Activated CD8-positive, alpha-beta memory T cell treated with anti-CD3 and anti-CD28 coated beads for 1 hour (primary cell): Measurements from ENCODE around the gene SPOCK2.
"Not testable (repeated sequence)": the region's sequence is repeated elsewhere in the genome, so short reads cannot be mapped to it uniquely, and the experiment has no call there.

Experiments
- DNase-seq, 2 donors: peaks; one replicate each; pipeline ENCODE4 v3.0.0-alpha.2; 2020; ENCODE audit warnings: low read depth in 1 of 2; ENCODE audit errors: extremely low read depth in 1 of 2

SPOCK2 gene

DNA sequence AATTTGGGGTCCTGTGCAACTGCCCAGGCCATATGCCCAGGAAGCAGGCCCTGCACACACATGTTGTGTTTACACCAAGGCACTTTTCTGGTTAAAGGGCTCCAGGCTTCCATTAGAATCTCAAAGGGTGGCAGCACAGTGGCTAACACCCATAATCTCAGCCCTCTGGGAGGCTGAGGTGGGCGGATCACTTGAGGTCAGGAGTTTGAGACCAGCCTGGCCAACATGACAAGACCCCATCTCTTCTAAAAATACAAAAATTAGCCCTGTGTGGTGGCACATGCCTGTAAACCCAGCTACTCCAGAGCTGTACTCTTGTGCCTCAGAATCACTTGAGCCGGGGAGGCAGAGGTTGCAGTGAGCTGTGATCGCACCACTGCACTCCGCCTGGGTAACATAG is 53.6 kb downstream of the SPOCK2 start:
- DNase-seq, result no peak

DNA sequence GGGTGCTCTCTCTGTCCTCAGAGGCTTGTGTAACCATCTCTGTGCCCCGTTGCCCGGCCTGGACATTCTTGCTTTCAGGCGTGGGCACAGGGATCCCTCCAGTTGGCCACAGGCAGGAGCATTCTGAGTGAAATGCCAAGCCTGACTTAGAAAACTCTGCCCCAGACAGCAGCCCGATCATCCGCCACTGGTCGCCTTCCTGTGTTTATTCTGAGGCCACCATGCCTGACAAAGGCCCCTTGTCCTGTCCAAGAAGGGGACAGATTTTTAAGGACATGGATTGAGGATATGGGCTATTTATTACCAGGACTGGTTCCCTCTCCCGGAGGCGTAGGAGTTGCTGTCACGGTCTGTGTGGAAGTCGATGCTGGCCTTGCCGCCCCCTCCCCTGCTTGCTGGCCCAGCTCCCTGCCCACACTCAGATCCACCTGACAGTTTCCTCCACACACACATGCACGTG is 54.3 kb downstream of the SPOCK2 start:
- DNase-seq, result no peak

DNA sequence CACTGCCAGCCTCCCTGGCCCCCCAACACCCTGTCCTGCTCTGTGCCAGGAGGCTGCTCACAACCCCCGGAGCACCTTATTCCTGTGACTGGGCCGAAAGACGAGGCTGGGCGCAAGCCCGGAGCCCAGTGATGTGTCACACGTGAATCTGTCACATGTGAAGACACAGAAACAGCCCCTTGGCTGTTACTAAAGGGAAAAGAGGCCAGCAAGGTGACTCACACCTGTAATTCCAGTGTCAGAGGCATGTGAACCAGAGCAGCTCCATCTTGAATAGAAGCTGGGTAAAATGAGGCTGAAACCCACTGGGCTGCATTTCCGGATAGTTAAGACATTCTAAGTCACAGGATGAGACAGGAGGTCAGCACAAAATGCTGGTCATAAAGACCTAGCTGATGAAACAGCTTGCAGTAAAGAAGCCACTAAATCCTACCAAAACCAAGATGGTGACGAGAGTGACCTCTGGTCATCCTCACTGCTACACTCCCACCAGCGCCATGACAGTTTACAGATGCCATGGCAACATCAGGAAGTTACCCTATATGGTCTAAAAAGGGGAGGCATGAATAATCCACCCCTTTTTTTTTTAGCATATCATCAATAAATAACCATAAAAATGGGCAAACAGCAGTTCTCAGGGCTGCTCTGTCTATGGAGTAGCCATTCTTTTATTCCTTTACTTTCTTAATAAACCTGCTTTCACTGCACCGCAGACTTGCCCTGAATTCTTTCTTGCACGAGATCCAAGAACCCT is 55.8 kb downstream of the SPOCK2 start:
- DNase-seq, result not testable (repeated sequence)

DNA sequence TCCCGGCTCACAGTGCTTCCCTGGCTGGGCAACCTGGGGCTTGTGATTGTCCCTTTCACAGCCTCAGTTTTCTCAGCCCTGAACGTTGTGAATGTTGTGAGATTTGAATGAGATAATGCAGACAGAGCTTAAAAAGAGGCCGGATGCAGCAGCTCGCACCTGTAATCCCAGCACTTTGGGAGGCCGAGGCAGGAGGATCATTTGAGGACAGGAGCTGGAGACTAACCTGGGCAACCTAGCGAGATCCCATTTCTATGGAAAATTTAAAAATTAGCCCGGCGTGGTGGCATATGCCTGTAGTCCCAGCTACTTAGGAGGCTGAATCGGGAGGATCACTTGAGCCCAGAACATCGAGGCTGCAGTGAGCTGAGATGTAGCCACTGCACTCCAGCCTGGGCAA is 56.6 kb downstream of the SPOCK2 start:
- DNase-seq, result no peak

DNA sequence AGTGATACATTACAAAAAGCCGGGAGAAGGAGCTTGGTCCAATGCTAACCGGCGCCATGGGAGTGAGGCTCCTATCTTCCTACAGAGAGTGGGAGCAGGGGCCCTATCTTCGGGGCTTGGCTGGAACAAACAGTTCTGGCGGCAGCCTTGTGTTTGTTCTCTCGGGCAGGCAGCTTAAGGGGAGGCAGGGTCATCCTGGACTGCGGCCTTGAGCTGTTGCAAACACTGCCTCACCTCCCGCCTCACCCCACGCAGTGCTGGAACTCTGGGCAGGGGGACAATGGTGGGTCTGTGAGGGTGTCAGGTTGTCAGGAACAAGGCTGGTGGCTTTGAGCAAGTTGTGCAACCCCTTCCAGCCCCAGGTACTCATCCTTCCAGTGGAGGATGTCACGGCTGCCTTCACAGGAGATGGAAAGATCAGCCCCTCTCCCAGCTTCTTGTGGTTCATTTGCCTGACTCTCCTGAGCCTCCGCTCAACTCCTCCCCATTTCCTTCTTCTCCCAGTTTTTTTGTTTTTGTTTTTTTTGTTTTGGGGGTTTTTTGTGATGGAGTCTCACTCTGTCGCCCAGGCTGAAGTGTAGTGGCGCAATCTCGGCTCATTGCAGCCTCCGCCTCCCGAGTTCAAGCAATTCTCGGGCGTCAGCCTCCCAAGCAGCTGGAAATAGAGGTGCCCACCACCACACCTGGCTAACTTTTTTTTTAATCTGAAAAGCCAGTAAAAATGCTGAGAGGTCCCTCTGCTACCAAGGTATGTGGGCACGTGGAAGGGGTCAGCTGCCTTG is 57.4 kb downstream of the SPOCK2 start:
- no peak for DNase-seq

DNA sequence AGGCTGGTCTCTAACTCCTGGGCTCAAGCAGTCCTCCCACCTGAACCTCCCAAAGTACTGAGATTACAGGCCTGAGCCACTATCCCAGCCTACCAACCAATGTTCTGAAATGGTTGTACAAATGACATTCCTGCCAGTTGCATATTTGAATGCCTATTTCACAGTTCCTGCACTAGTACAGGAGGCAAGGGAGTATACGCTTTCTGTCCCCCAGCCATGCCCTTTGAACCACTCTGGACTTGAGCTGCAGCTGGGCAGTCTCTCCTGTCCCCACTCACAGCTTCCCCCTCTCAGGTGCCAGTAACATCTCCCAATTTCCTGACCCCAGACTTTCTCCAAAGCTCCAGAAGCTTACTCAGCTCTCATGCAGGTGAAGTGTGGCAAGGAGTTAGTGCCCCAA is 58.9 kb downstream of the SPOCK2 start:
- DNase-seq, result no peak

DNA sequence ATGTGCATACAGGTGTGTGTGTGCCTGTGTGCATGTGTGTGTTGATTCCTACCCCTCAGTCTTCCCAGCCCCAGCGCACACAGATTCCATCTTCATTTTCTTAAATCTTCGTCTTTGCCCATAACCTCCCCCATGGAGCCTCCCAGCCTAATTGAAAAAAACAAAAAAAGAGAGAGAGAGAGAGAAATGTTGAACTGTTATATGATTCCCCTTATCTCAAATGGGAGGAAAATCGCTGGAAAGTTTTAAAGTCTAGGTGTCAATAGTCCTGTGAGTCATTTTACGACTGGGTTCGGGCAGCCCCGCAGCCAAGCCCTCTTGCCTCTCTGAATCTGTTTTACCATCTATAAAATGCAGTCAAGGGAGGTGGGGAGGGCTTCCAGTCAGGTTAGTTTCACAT is 60.9 kb downstream of the SPOCK2 start:
- no peak for DNase-seq

DNA sequence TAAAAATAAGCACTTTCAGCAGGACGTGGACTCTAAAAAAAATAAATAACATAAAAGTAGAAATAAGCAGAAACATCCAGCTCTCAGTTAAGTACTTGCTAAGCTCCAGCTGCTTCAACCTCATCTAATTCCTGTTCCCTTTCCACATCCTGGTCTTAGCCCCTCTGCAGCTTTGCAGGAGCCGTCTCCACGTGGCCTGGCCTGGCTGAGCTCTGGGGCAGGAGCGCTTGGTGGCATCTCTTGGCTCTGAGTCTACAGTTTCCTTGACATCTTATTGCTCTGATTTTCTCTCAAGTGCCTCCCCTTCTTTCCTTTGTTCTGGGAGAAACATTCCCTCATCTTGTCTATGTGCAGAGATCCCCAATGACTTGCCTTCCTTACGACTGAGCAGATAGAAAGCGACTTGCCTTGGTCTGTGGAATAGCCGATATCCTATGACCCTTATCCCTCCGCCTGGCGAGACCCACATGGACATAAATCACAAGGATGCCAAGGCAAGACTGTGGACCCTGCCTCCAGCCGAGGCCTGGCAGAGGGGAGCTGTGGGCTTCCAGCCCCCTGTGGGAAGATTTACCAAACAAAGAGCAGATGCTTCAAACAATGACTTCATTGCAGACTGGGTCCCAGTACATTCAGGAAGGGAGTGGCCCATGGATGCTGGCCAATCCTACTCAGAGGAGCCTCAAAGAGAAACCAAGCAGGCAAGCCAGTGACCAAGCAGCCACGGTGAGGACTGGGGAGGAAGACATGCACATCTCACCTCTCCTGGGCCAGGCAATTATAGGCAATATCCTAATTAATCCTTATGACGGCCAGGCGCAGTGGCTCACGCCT is 61.9 kb downstream of the SPOCK2 start:
- no peak for DNase-seq

DNA sequence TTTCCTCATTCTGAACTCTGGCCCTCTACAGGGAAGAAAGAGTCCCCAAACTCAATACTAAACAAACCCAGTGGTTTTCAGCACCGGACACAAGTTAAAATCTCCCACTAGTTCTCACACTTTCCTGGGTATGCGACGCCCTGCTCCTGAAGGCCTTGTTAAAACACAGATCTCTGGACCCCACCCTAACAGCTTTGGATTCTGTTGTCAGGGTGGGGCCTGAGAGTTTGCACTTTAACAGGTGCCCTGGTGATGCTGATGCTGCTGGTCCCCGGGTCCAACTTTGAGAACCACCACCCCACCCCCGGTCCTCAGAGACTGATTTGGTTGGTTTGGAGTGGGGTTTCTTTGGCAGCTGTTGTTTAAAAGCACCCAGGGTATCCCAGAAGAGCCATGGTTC is 62.5 kb downstream of the SPOCK2 start:
- no peak for DNase-seq

DNA sequence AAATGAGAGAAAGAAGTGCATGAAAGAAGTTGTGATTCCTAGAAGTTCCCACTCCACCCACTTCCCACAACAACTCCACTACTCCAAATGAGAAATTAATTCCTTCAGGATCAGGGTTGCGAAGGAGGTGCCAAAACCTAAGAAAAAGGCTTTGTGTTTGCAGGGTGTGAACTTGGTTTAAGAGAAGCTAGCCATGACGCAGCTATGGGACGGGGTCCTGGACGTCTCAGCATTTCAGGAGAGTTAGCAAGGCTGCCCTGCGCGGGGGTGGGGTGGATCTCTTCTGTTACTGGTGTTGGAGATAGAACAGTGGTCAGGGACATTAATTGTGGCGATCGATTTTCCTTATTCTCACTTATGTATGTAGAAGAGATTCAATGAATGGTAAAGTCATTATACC is 63.0 kb downstream of the SPOCK2 start:
- DNase-seq, result no peak

DNA sequence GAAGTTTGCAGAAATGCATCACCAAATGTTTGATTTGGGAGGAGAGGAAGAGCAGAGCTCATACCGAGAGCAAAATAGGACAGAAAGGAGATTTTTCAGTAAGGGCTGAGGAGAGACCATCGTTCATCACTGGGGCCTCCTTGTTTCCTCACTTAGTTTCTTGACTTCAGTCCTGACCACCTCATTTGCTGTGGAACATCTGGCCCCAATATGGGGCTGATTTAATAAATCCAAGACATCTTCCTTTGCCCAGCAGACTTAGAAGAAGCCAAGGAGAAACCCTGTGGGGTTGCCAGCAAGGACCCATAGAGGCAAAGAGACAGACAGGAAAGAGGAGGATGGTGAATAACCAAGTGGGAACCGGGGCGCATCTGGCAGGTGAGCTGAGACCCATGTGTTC is 63.8 kb downstream of the SPOCK2 start:
- DNase-seq, result no peak

DNA sequence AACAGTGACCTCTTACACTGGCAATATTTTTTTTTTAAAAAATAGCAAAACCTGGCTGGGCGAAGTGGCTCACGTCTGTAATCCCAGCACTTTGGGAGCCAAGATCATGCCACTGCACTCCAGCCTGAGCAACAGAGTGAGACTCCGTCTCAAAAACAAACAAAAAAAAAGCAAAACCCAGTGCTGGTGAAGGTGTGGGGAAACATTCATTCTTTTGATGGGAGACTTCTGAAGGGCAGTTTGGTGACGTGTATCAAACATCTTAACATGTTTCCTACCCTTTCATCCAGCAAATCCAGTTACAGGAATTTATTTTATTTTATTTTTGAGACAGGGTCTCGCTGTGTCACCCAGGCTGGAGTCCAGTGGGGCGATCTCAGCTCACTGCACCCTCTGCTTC is 66.1 kb downstream of the SPOCK2 start:
- no peak for DNase-seq

DNA sequence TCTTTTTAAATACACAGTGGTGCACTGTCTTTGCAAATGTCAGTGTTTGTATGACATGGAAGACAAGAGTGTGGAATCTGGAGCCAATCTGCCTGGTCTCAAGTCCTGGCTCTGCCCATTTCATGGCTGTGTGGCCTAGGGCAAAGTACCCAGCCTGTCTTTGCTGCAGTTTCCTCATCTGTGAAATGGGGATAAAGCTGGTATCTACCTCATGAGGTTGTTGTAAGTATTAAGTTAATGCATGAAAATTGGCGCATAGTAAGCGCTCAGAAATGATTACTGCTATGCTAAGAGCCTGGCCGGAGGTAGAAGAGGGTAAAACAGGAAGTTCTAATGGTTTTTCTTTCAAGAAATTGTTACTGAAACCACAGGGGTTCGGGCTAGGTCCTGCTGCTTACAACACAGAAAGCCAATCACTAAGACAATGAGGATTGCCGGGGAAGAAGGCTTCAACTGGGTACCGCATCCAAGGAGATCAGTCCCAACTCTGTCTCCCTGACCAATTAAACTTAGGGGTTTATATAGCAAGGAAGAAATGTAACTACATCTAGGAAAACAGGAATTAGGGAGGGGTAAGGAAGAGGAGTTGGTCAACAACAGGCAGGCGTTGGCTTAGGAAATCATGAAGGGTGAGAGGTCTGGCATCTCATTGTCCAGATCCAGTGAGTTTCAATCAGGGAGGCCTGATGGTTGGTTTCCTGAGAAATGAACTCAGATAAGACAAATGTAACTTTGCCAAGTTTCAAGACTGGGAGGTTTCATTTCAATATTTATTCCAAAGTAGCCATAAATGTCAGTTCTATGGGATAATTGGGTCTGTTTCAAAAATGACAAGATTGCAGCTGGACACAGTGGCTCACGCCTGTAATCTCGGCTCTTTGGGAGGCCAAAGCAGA is 67.2 kb downstream of the SPOCK2 start:
- no peak for DNase-seq

DNA sequence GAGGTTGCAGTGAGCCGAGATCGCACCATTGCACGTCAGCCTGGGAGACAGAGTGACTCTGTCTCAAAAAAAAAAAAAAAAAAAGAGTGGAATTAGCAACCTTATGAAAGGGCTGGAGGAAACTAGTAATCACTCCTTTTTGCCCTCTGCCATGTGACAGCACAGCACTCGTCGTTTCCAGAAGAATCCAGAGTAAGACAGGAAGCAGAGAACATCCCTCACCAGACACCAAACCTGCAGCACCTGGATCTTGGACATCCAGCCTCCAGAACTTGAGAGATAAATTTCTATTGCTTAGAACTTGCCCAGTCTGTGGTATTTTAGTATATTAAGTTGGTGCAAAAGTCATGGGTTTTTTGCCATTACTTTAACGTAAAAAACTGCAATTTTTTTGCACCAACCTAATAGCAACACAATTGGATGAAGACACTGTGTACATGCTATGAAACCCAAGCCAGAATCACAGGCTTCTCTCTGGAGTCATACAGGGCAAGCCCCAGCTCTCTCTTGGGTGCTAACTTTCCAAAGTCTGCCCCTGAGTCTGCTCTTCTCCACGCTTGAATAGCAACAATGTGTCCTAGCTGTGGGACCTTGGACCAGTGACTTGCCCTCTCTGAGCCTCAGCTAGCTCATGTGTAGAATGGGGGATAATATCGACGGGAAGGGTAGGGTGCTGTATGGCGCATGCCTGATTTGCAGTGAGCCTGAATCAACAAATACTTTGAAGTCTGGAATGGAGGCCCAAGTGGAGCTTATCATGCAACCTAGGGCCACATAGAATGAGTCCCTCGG is 69.1 kb downstream of the SPOCK2 start:
- no peak for DNase-seq

DNA sequence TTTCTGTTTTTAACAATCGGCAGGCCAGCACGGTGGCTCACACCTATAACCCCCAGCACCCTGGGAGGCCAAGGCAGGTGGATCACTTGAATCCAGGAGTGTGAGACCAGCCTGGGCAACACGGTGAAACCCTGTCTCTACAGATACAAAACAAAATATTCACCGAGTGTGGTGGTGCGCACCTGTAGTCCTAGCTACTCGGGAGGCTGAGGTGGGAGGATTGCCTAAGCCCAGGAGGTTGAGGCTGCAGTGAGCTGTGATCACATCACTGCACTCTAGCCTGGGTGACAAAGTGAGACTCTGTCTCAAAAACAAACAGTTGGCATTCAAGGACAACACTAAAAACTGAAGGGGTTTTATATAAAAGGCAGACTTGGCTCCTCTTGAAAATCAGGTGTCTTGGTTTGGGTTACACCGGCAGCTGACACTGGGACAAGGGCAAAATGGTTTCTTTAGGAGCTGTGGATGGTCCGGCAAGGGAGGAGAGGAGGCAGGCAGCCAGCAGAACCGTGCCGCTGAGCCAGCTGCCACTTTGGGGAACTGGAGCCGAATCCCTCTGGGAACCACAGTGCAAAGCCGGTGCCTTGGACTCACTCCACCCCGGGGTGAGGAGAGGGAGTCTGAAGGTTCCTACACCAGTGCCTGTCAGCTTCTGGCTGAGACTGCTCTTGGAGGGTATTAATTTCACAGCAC is 71.6 kb downstream of the SPOCK2 start:
- no peak for DNase-seq

DNA sequence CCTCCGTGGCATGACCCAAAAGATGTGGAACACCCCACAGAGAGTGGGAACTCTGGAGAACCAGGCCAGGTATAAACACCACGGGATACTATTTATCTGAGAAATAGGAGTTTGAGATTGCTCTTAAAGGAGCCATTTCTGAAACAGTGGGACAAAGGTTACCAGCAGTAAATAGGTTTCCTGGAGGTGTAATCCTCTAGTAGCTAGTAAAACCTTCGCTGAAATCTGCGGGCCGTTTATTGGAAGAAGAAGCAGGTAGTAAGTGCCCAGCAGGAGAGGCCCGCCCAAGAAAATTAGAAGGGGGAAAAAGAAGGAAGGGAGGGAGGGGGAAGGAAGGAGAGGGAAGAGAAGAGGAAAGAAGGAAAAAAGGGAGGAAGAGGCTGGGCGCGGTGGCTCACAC is 72.5 kb downstream of the SPOCK2 start:
- no peak for DNase-seq

DNA sequence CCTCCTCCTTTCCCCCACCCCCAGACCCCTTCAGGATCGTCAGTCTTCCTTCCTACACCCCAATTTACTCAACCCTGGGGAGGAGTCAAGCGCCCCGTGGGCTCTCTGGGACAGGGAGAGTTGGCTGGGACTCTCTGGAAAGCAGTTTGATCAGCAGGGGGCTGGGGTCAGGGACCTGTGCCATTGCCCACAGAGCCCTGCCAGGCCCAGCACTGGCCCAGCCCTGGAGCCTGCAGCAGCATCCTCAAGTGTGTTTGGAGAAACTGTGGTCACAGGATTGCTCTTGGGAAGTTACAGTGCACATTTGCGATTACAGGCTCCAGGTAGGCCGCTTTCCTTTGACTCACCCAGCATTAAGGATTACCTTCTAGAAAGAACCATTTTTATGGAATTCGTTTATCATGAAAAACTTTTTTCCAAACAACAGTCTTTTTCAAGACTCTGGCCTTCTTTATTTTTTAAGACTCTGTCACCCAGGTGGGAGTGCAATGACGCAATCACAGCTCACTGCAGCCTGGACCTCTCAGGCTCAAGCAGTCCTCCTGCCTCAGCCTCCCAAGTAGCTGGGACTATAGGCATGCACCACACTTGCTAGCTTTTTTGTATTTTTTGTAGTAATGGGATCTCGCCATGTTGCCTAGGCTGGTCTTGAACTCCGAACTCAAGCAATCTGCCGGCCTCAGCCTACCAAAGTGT is 73.4 kb downstream of the SPOCK2 start:
- no peak for DNase-seq

DNA sequence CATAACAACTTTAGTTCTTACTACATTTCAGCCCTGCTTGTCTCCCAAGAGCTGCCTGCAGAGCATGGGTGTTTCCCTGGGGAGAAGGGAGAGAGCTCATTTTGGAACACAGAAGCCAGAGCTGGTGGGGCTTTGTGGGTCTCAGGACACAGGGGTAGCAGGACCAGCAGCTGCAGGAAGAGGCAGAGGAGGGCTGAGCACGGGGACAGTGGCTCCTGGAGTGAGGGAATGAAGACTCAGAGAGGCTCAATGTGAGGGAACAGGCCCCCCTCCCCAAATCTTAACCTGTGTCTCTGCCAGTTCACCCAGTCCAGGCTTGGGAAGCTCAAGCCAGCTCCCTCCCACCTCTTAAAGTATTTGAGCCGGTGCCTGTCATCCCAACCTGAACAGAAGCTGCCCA is 74.2 kb downstream of the SPOCK2 start:
- DNase-seq, result no peak
